ENCODE data around the gene IL22. TPM values are rescaled to one million over a fixed set of nuclear protein-coding genes. Genes with fewer than 3 reads are reported as not detected.

The IL22 gene
- total RNA-seq, 4 donors from 2014 or later = not detected

DNA sequence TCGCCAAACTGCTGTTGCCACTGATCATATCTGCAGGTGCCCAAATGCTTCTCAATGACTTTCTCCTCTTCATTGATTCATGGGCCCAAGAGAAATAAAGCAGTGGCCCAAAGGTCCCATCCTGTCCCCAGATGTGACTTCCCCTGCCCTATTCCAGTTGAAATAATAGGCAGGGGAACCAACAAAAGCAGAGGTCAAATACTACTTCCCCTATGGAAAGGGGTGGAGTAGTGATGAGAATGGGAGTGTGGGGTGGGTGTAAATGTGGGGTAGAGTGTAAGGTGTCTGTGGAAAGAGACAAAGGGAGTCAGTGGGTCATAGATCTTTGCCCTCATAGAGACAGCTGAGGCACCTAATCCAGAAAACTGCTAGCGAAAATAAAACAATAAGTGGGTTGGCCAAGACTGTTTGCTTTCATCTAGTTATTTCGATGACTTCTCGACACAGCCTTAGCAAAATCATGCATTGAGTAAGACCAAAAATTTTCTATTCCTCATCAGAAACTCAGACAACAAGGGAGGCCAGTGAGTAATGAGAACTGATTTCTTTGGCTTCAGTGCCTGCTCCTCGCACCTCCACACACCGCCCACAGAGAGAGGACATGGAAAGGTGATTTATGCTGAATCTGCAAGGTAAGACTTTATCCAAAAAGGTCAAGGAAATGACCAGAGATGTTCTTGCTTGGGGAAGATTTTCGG is 10.9 kb upstream of the IL22 start:
- TF ChIP-seq CTCF (IDR thresholded peaks at IDR 0.05; ENCODE audit: low read depth) = no peak

DNA sequence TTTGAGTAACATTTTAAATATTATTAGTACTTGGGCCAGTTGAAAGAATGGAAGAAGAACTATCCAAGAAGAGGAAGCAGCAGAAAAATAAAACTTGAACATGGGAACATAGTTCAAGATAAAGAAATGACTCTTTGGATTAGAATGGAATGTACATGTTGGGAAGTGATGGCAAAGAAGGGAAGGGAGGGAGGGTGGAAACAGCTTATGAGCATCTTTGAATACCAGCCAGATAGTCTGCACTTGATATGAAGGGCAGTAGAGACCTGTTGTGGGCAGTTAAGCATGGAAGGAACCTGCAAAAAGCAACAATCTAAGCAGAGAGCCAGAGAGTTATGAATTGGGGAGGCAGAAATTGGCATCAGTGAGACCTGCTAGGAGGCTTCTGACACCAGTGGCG is 10.0 kb upstream of the IL22 start:
- TF ChIP-seq CTCF (IDR thresholded peaks at IDR 0.05; ENCODE audit: low read depth) = no peak

GRCh38 chr12:68261896-68262295 is 8.5 kb upstream of the IL22 start:
- no peak for TF ChIP-seq CTCF (IDR thresholded peaks at IDR 0.05; ENCODE audit: low read depth)

DNA sequence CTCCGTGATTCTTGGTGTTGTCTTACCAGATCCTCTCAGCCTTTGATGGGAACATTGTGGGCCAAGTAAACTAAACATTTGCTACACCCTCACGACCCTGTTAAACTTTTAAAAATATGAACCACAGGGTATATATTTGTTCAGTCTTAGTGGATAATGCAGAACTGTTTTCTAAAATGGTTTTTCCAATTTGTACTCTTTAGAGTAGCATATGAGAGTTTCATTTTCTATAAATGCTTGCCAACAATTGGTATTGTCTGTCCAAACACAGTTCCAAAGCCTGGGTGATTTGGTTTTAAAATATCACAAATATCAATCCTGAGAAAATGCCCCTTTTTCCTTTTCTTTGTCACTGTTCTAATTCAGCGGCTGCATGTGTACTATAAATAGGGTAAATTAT is 6.7 kb upstream of the IL22 start:
- no peak for TF ChIP-seq CTCF (IDR thresholded peaks at IDR 0.05; ENCODE audit: low read depth)

DNA sequence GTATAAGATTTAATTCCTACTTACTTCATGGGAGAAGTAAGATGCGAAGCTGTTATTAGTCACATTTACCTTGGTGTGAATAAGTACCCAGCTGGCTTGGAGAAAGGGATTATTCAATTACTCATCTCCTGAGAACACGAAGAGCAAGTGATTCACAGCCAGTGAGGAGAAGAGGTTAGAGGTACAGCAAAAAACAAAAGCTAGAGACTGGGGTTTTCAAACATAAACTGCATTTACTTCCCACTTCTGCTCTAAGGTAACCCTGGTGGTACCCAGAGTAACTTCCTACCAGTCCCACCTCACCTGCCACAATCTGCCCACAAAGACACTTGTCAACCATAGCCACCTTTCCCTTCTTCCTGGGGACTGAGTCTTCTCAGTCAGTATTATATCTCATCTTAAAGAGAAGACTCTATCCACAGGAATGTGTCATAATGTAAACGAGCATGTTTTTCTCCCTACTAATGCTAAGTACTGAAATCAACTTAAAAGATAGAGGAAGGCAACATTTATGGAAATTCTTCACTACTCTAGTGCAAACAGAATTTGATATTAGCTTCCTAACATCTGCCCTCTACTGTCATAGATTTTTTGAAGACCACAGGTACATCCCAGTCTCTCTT is 6.0 kb upstream of the IL22 start:
- no peak for TF ChIP-seq CTCF (IDR thresholded peaks at IDR 0.05; ENCODE audit: low read depth)

DNA sequence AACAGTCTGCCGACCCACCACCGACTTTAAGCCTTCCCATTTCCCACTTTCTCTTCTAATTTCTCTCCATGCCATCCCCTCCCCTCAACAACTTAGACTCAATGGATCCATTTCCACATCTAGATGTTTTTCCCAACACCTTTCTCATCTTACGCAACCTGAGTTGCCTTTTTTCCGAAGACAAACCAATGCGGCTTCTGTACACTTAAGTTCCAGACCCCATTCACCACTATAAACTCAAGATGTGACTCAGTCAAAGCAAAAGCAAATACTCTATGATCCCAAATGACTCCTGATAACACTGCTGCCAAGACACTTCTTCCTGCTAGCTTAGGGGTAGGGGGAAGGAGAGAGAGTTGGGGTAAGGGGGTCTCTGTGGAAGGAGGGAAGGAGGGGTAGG is 1.3 kb downstream of the IL22 start:
- no peak for TF ChIP-seq CTCF (IDR thresholded peaks at IDR 0.05; ENCODE audit: low read depth)

- no peak for TF ChIP-seq CTCF (IDR thresholded peaks at IDR 0.05; ENCODE audit: low read depth)
These were observed 3.0 kb downstream of the IL22 start for GRCh38 chr12:68250454-68250853.
